GM19238 (cell line): ENCODE measurements around the gene LIMS2.

Source experiments
- DNase-seq: peaks from one replicate; pipeline ENCODE4 v3.0.0; 2011; ENCODE audit warnings: low spot score; ENCODE audit not compliant: insufficient read length

LIMS2 gene, protein sequence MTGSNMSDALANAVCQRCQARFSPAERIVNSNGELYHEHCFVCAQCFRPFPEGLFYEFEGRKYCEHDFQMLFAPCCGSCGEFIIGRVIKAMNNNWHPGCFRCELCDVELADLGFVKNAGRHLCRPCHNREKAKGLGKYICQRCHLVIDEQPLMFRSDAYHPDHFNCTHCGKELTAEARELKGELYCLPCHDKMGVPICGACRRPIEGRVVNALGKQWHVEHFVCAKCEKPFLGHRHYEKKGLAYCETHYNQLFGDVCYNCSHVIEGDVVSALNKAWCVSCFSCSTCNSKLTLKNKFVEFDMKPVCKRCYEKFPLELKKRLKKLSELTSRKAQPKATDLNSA

DNA sequence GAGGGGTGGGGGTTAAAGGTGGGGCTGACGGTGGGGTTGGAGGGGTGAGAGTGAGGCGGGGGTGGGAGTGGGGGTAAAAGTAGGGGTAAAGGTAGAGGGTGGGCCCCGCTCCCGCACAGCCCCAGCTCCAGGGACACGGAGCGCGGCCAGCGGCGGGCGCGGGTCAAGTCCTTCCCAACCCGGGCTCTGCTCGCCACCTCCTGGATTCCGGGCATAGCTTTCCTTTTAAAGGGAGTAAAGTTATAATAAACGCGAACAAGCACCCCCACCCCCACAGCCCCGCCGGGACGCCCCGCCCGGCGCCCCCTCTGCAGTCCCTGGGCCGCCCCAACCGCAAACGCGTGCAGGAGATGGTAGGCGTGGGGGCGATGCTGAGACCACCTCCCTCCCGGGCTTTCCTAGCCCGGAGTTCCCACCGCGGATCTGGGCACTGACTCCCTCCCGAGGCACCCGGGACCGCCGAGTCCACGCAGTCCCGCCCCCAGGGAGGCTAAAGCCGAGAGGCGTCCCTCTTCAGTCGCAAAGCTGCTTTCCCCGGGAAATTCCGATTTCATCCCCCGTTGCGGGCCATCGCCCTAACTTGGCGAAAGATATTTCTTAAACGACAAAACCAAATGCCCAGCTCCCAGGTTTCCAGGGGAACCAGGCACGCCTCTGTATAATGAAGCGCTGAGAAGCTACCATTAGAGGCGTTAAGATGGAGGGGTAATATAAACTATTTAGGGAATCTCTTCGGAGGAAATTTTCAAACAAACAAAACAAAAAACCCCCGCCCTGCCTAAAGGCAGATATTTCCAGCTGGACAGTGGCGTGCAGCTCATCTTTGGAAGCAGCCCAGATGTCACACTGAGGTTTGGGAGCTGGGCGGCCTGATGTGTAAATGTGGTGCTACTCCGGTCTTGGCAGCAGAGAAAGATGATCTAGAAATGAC lies at the start of gene LIMS2:
Gene LIMS2, minus strand, starts transcription at position 200 of the 931 bp plus-strand sequence. CDS start 506 bp downstream, outside the sequence.
- no peak for DNase-seq

DNA sequence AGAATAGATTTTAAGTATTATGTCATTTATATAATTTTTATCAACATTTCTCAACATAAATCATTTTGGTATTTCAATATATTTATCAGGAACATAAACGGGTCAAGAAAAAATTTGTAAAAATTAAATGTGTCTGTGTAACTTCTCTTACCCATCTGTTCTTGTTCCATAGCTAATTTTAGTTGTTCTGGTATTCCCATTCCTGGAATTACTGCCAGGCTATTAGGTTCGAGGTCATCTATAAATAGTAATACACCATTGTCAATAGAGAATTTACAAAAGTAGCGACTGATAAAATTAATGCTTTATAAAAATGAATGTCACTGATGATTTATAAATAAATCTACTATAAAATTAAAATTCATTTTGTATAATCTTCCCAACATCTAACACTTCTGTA lies 47.5 kb upstream of the LIMS2 start:
- no peak for DNase-seq

DNA sequence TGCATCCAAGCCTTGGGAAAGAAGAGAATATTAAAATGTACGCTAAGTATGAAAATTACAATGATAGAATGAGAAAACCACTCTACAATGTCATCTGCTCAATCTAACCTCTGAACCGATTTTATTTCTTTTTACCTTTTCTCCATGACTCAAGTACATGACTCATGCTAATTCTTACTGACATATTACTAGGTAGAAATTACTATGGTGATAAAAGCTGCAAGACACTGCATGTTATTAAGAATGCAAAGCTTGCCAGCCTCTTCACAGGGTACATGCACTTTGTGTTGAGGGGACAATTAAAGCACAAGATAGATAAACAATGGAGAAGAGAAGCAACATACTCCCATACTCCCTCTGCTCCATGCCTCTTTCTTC lies 46.6 kb upstream of the LIMS2 start:
- DNase-seq, result no peak

DNA sequence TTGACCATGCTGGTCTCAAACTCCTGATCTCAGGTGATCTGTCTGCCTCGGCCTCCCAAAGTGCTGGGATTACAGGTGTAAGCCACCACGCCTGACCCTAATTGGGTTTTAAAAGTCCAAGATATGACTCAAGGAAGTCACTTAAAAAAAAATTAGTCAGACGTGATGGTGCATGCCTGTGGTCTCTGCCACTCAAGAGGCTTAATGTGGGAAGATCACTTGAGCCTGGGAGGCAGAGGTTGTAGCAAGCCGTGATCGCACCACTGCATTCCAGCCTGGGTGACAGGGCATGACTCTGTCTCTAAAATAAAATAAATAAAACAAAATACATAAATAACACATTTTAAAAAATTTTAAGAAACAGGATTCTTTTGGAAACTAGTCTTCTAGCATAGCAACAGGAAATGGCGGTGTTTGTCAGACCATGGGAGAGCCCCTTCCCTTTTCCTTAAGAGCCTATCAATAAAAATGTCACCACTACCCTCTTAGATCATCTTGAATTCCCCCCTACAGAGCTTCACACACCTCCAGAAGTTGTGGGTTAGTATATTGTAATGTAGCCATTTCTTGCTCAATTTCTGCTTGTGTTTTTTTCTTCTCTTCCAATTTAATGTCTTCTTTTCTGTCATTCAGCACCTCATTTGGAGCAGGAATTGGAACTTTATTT lies 46.1 kb upstream of the LIMS2 start:
- DNase-seq, result no peak

DNA sequence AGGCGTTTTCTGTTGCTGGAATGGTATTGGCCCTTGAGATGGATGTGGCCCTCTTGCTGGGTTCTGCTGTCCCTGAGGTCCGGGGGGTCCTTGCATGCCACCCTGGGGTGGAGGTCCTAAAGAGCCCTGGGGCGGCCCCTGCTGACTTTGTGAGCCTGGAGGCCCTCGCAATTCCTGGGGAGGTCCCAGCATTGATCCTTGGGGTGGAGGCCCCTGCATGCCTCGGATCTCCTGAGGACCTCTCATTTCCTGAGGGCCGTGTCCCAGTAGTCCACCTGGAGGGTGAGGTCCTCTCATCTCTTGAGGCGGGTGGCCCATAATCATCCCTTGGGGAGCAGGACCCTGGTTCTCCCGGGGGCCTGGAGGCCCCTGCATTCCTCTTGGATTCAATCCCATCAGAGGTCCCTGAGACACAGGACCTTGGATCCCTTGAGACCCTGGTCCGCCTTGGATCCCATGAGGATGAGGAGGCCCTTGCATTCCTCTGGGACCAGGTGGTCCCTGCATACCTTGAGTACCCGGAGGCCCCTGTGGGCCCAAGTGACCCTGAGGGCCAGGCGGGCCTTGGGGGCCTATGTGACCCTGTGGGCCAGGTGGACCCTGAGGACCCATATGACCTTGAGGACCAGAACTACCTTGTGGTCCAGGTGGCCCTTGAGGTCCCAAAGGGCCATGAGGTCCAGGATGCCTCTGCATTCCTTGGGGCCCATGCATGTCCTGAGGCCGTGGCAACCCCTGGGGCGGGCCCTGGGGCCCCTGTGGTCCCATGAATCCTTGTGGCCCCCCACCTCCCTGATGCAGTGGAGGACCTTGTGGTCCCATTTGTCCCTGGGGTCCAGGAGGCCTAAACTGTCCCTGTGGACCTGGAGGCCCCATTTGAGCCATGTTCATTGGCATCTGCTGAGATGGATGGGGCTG lies 44.2 kb upstream of the LIMS2 start:
- DNase-seq, result no peak

DNA sequence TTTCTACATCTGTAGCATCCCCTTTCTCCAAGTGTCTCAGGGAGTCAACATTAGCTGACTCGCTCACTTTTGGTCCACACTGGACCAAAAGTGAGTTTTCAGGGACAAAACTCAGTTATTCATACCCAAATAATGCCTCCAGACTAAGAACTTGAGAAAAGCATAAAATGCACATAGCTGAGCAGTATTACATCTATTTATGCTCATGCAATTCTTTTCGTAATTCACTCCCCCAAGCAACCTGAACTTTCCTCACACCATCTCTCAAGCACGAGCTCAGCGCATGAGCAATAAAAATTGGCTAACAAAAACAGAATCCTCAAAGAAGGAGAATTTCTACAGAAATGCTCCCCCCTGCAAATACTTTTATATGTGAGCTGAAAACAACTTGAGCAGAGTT lies 42.9 kb upstream of the LIMS2 start:
- DNase-seq, result no peak

GRCh38 chr2:127715778-127716449 lies 40.6 kb upstream of the LIMS2 start:
- DNase-seq, result no peak

- DNase-seq, result no peak
Observed at GRCh38 chr2:127713562-127713961, 38.2 kb upstream of the LIMS2 start.

GRCh38 chr2:127712999-127713398 lies 37.7 kb upstream of the LIMS2 start:
- DNase-seq, result no peak

- DNase-seq, result no peak
Observed at GRCh38 chr2:127709336-127709735, 34.0 kb upstream of the LIMS2 start.

GRCh38 chr2:127707890-127708648 lies 32.7 kb upstream of the LIMS2 start:
- DNase-seq, result no peak

DNA sequence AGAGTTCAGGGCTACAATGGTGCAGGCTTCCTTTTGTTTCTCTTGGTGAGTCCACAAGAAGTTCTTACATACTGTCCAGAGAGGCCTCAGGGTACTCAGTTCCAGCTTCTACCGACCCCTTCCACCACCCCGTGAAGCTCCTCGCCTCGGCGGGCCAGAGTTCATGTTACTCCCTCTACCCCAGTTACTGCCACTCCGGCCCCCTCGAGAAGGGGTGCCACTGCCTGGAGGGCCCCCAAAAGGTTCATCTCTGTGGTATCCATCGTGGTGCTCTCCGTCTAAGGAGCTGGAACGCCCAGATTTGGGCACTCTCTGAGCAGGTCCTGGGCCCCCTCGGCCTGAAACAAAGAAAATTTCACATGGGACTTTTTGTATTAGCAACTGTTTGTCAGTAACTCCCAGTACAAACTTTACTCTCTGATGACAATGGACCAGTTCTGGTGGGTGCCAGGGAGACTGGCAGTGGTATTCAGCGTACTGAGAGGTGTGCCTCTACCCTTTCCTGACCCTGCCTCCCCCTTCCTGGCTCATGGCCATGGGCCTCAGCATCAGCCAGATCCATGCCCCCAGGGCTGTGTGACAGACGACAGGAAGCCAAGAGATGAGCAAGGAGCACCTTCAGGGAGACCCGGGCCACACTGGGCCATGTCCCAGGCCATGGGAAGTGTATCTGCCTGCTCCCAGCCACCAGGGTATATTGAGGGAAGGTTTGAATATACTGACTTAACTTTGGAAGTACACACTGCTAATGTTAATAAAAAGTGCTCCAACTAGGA lies 31.1 kb upstream of the LIMS2 start:
- DNase-seq, result no peak

DNA sequence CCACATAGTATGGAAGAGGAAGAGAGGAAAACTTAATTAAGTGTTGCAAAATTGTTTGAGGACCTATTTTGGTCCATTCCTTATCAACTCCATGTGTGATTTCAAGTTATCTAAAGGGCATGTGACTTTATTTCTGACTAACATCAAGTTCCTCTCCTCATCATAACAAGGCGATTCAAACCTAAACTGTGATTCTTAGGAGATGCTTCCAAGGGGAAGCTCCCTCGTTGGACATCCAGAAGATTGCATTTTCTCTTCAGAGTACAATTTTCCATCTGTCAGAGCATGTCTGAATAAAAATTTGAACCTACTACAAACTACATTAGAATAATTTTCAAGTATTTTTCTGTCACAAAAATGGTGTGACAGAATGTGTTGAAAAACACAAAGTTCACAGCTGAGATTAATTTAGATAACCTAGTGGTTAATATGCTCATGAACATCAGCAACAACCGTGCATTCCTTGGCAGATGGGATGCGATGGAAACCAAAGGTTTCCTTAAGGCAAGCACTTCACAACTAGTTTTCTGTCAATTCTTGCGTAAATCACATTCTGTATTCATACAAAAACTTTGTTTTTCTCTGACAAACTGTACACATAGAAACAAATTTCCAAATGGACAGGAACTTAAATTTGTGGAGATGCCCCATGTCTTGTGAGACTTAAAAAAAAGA lies 30.2 kb upstream of the LIMS2 start:
- DNase-seq, result no peak

- DNase-seq, result no peak
Observed at GRCh38 chr2:127704641-127705390, 29.5 kb upstream of the LIMS2 start.

DNA sequence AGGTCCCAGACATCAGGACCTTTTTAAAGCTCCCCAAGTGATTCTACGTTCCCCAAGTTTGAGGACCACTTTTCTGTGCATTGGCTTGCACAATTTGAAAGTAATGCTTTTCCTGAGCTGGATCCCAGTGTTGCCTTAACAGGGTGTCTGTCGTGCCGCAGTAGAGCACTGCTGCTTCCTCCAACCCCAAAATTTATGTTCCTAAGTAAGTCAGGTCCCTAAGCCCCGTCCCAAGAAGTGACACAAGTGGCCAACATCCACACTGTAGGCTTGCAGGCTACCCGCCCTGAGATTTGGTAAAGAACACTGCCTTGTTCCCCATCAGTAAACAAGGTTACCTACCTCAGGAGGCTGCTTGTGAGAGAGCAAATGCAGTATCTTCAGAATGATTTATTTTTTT lies 28.0 kb upstream of the LIMS2 start:
- DNase-seq, result no peak

- DNase-seq, result no peak
Observed at GRCh38 chr2:127702395-127703009, 27.2 kb upstream of the LIMS2 start.
